Choroid plexus epithelial cell (primary cell): ENCODE data around the gene IFITM10.

Source experiments
- DNase-seq: peaks from one replicate; pipeline ENCODE4 v3.0.0-alpha.2; 2010; ENCODE audit warnings: low read depth
- H3K4me3 ChIP-seq: 2 replicates; pipeline ENCODE4 v1.5.1; 2011; ENCODE audit warnings: low read depth, mild to moderate bottlenecking, control low read depth, low read length, moderate library complexity
- TF ChIP-seq, protein P1 (sequence below): conservative IDR thresholded peaks from 2 replicates; pipeline ENCODE4 v1.5.1; 2011; ENCODE audit warnings: low read depth, mild to moderate bottlenecking, control low read depth, inconsistent platforms, low read length, moderate library complexity

Gene IFITM10

DNA sequence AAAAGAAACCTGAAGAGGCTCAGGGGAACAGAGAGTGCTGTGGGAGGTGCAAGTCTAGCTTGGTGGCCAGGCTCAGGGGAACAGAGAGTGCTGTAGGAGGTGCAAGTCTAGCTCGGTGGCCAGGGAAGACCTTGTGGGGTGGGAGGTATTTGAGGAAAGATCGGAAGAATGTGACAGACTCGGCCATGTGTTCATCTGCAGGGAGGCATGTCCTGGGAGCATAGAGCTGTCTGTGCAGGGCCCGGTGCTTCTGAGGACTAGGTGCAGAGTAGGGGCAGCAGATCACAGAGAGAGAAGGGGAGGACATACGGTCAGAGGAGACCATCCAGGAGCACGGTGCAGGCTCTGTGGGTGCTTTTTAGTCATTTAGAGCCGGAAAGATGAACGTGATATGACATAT, 10.8 kb downstream of the IFITM10 start:
- no peak for DNase-seq
- no peak overlapping the region for H3K4me3 ChIP-seq
- TF ChIP-seq, protein P1, sequence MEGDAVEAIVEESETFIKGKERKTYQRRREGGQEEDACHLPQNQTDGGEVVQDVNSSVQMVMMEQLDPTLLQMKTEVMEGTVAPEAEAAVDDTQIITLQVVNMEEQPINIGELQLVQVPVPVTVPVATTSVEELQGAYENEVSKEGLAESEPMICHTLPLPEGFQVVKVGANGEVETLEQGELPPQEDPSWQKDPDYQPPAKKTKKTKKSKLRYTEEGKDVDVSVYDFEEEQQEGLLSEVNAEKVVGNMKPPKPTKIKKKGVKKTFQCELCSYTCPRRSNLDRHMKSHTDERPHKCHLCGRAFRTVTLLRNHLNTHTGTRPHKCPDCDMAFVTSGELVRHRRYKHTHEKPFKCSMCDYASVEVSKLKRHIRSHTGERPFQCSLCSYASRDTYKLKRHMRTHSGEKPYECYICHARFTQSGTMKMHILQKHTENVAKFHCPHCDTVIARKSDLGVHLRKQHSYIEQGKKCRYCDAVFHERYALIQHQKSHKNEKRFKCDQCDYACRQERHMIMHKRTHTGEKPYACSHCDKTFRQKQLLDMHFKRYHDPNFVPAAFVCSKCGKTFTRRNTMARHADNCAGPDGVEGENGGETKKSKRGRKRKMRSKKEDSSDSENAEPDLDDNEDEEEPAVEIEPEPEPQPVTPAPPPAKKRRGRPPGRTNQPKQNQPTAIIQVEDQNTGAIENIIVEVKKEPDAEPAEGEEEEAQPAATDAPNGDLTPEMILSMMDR = no peak

DNA sequence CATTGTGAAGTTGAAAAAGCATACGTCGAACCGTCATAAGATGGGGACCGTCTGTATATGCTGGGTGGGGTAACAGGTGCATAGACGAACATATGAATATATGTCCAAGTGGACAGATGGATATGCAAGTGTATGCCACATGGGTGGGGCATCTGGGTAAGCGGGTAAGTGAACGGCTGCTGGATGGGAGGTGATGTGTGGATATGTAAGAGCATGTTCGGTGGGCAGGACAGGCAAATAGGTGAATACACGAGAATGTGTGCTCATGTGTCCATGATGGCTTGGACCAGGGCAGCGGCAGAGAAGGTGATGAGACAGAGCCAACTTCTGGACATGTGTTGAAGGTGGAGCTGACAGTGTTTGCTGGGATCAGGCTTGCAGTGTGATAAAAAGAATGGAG, 12.0 kb downstream of the IFITM10 start:
- DNase-seq = no peak
- TF ChIP-seq, protein P1 = no peak
- H3K4me3 ChIP-seq = no peak overlapping the region

DNA sequence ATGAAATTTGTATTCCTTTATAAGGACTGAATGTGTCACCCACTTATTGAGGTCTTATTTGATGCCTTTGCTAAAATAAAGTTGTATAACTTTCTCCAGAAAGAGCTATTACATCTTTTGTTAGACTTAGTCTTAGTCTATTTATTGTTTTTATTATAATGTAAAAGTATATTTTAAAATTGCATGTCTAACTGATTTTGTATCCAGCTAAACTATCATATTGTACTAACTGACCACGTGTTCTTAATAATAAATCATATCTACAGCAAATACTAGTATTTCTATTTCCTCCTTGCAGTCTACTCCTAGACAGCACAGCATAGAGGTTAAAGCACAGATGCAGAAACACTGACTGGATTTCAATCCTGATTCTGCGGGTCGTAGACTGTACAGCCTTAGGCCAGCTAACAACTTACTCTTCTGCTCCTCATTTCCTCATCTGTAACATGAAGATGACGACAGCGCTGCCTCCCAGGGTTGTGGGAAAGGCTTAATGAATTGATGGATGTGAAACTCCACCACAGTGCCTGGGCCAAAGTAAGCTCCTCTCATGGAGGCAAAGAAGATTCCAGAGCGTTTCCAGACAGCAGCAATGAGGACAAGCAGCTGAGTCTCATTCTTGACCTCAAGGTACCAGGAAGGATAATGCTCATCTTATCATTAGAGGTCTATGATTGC, 13.2 kb downstream of the IFITM10 start:
- H3K4me3 ChIP-seq = no peak overlapping the region
- no peak for DNase-seq
- TF ChIP-seq, protein P1 = no peak

DNA sequence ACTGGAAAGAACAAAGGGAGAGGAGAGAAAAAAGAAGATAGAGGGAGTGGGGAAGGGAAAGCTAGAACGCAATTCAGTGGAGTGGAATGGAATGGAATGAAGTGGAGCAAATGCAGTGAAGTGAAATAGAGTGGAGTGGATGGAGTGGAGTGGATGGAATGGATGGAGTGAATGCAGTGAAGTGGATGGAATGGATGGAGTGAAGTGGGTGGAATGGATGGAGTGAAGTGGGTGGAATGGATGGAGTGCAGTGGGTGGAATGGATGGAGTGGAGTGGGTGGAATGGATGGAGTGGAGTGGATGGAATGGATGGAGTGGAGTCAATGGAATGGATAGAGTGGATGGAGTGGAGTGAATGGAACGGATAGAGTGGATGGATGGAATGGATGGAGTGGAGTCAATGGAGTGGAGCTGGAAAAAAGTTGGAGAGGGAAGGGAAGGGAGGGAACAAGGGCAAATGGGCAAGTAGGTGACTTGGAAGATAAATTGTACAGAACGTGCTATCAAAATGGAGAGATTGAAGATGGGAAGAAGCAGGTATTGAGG, 13.9 kb downstream of the IFITM10 start:
- DNase-seq = no peak
- H3K4me3 ChIP-seq = no peak overlapping the region
- TF ChIP-seq, protein P1 = no peak

GRCh38 chr11:1735271-1735670, 15.1 kb downstream of the IFITM10 start:
- DNase-seq = no peak
- no peak overlapping the region for H3K4me3 ChIP-seq
- TF ChIP-seq, protein P1 = no peak

DNA sequence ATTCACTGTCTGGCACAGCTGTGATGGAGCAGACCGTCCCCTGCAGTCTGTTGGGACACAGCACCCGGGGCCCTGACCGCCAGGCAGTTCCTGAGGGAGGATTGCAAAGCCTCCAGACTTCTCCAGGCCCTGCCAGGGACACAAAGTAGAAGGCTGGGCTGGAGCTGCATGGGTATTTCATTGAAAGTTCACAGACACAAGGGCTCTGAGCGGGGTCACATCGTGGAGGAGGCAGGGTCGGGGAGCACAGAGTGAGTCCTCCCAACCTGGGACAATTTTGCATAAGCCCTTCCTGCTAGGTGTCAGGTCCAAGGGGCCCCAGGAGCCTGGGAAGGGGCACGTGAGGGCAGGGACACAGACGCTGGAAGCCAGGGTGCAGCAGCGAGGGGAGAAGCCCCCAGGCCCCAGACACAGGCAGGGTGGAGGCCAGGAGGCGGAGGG, 15.7 kb downstream of the IFITM10 start:
- H3K4me3 ChIP-seq = no peak overlapping the region
- TF ChIP-seq, protein P1 = no peak
- DNase-seq = no peak
